Measurements from ENCODE around the gene TMEM151B.

The TMEM151B gene

GRCh38 chr6:44269921-44270525 lies at the start of gene TMEM151B:
TSS of gene TMEM151B (plus strand) at chr6:44270450. CDS start at chr6:44270743, 293 bp downstream.
- TF ChIP-seq CTCF (IDR thresholded peaks at IDR 0.05; ENCODE audit: low read depth, low read length) = no peak
- H3K4me3 ChIP-seq (ENCODE audit: low read depth, low read length) = no peak within 1 kb of the TSS

GRCh38 chr6:44220913-44221290 lies 49.3 kb upstream of the TMEM151B start:
- no peak for TF ChIP-seq CTCF (IDR thresholded peaks at IDR 0.05; ENCODE audit: low read depth, low read length)
- no peak overlapping the region for H3K4me3 ChIP-seq (ENCODE audit: low read depth, low read length)

- peak; percentile 78 for TF ChIP-seq CTCF (IDR thresholded peaks at IDR 0.05; ENCODE audit: low read depth, low read length)
- no peak overlapping the region for H3K4me3 ChIP-seq (ENCODE audit: low read depth, low read length)
Measured at GRCh38 chr6:44221291-44221960, 48.8 kb upstream of the TMEM151B start.

- TF ChIP-seq CTCF (IDR thresholded peaks at IDR 0.05; ENCODE audit: low read depth, low read length) = no peak
- no peak overlapping the region for H3K4me3 ChIP-seq (ENCODE audit: low read depth, low read length)
Measured at GRCh38 chr6:44221961-44222335, 48.3 kb upstream of the TMEM151B start.

- TF ChIP-seq CTCF (IDR thresholded peaks at IDR 0.05; ENCODE audit: low read depth, low read length) = no peak
- H3K4me3 ChIP-seq (ENCODE audit: low read depth, low read length) = peak overlapping the region; percentile 62
Measured at GRCh38 chr6:44222486-44223318, 47.5 kb upstream of the TMEM151B start.

- H3K4me3 ChIP-seq (ENCODE audit: low read depth, low read length) = peak within 1 kb of the TSS; percentile 62
- 0 out of 2 replicates have a peak, but pooled peaks have one; percentile 5 for TF ChIP-seq CTCF (IDR thresholded peaks at IDR 0.05; ENCODE audit: low read depth, low read length)
Measured at GRCh38 chr6:44223319-44224028, 46.8 kb upstream of the TMEM151B start, which contains the start of gene SLC29A1. TSS of gene SLC29A1 (plus strand) at chr6:44223595. CDS start at chr6:44227314, 3,719 bp downstream.
